Spleen (tissue), 7 donors: ENCODE results near the gene DDX41.

Experiments used
- CTCF ChIP-seq, 11 experiments: fragments of 200-600 bp in 7 of 11; fragments of 450-650 bp in 4 of 11; sonication (generic) in 4 of 11; IDR thresholded peaks in 8 of 11; conservative IDR thresholded peaks in 3 of 11; 1 replicate in 7 of 11; 2 replicates in 4 of 11; pipeline versions ENCODE4 v1.4.0 to v1.8.0; 2016 to 2021; ENCODE audit warnings: antibody characterized with exemption in 11 of 11, inconsistent platforms in 4 of 11, mild to moderate bottlenecking in 1 of 11
- POLR2AphosphoS5 ChIP-seq, 3 donors: sonication (generic); formaldehyde crosslinking; IDR thresholded peaks; one replicate each; pipeline ENCODE4 v1.5.1; 2017; ENCODE audit warnings: antibody characterized with exemption in 3 of 3
- donor health status: DM: no; HTN: no; CAD: no; lungs with moderate emphysema.
- donor health status: DM: no; HTN: no; CAD: no.
- donor health status: DM: no; HTN: no; CAD: no.

- TF ChIP-seq POLR2AphosphoS5 (IDR thresholded peaks at IDR 0.05) (no peak), CTCF (IDR thresholded peaks at IDR 0.05 in 8 of 11, conservative IDR thresholded peaks at IDR 0.05 in 3 of 11) (no peak)
Measured at GRCh38 chr5:177535125-177535524, 18.4 kb upstream of the DDX41 start.
